ENCODE data around the gene WSB1. TPM values are rescaled to one million over a fixed set of nuclear protein-coding genes. Genes with fewer than 3 reads are reported as not detected.

WSB1 gene
- total and polyA plus RNA-seq, 8 donors, result 41.3 to 84.3 (median 53.6) TPM

DNA sequence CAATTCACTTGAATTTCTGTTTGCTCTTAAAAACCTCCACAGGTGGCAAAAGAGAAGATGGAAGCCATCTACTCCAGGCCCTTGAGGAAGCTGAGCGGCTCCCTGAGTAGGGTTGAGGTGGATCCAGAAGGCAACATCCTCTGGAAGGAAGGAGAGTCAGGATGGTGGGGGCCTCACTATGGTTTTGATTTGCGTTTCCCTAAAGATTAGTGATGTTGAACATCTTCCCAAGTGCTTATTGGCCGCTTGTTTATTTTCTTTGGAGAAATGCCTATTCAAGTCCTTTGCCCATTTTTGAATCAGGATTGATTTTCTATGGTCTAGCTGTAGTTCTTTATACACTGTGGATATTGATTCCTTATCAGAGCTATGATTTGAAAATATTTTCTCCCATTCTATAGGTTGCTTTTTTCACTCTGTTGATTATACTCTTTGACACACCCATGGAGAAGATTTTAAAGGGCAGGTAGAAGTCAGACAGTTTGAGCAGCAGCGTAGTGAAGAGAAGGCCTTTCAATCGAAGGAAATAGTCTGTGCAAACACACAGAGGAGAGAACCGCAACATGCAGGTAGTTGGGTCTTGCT lies 58.6 kb downstream of the WSB1 start:
- ATAC-seq, result no peak

DNA sequence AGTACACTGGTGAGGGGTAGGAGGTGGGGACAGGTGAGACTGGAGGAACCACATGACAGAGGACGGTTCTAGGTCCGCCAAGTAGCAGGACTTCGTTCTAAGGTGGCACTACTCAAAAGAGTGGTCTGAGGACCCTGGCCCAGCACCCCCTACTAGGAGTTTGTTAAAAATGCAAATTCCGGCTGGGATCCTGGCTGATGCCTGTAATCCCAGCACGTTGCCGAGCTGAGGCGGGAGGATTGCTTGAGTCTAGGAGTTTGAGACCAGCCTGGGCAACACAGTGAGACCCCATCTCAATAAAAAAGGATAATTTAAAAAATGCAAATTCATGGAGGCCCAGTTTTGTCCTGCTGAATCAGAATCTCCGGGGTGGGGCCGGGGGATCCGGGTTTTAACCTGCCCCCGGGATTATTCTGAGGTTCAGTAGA lies 59.1 kb downstream of the WSB1 start:
- Histone ChIP-seq H3K27me3 (no peaks in the 10 kb centered on the region), H3K36me3 (no peaks in the 10 kb centered on the region), H3K4me1 (peaks cover 0 to 13% (median 0%) of the 10 kb centered on the region in 3 donors), H3K27ac (peak overlapping the region; percentile 87 to 96 (median 95)), H3K4me3 (peak overlapping the region; percentile 68 to 84 (median 72)), H3K9me3 (no peaks in the 10 kb centered on the region)
- intact Hi-C loops (cut with DNase I), result loop anchor here in 2 of 3 donors (10.0 kb wide), 2 partner anchors 252 to 292 kb away; no protein-coding TSS in a partner anchor
- ATAC-seq (peak in 1 of 4 donors; percentile 2), FAIRE-seq (no peak), DNase-seq (peak in 1 of 6 donors; percentile 27)
- WGBS, 2 donors, result 20 to 21% methylated on average over 11 of the region's 11 CpGs
- TF ChIP-seq, protein P1, sequence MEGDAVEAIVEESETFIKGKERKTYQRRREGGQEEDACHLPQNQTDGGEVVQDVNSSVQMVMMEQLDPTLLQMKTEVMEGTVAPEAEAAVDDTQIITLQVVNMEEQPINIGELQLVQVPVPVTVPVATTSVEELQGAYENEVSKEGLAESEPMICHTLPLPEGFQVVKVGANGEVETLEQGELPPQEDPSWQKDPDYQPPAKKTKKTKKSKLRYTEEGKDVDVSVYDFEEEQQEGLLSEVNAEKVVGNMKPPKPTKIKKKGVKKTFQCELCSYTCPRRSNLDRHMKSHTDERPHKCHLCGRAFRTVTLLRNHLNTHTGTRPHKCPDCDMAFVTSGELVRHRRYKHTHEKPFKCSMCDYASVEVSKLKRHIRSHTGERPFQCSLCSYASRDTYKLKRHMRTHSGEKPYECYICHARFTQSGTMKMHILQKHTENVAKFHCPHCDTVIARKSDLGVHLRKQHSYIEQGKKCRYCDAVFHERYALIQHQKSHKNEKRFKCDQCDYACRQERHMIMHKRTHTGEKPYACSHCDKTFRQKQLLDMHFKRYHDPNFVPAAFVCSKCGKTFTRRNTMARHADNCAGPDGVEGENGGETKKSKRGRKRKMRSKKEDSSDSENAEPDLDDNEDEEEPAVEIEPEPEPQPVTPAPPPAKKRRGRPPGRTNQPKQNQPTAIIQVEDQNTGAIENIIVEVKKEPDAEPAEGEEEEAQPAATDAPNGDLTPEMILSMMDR (IDR thresholded peaks at IDR 0.05), result no peak

More for the DNA sequence above, 58.6 kb downstream of the WSB1 start:
- FAIRE-seq (no peak), DNase-seq (no peak)
- Histone ChIP-seq H3K4me3 (peak overlapping the region in 2 of 4 donors; percentile 68 to 71), H3K9me3 (no peaks in the 10 kb centered on the region), H3K27ac (peak overlapping the region; percentile 87 to 96 (median 95)), H3K27me3 (no peaks in the 10 kb centered on the region), H3K36me3 (no peaks in the 10 kb centered on the region), H3K4me1 (peaks cover 0 to 13% (median 0%) of the 10 kb centered on the region in 3 donors)
- TF ChIP-seq, protein P1 (IDR thresholded peaks at IDR 0.05), result no peak
- WGBS, 2 donors, result 39 to 42% methylated on average over 6 of the region's 6 CpGs
- intact Hi-C loops (cut with DNase I), result loop anchor here in 2 of 3 donors (10.0 kb wide), 2 partner anchors 252 to 292 kb away; no protein-coding TSS in a partner anchor

- FAIRE-seq (no peak), ATAC-seq (peak; percentile 91 to 94 (median 92)), DNase-seq (peak; percentile 91 to 98 (median 96))
- TF ChIP-seq, protein P1 (IDR thresholded peaks at IDR 0.05), result peak; percentile 94 to 96 (median 95)
- Histone ChIP-seq H3K27ac (peak overlapping the region; percentile 87 to 96 (median 95)), H3K4me1 (peaks cover 0 to 13% (median 0%) of the 10 kb centered on the region in 3 donors), H3K9me3 (no peaks in the 10 kb centered on the region), H3K27me3 (no peaks in the 10 kb centered on the region), H3K4me3 (peak overlapping the region; percentile 68 to 84 (median 72)), H3K36me3 (no peaks in the 10 kb centered on the region)
- intact Hi-C loops (cut with DNase I), result loop anchor here in 2 of 3 donors (10.0 kb wide), 2 partner anchors 251 to 291 kb away; no protein-coding TSS in a partner anchor
- WGBS, 2 donors, result 1% methylated on average over 35 to 57 of the region's 57 CpGs
These were observed 59.6 kb downstream of the WSB1 start for GRCh38 chr17:27353461-27354050.

DNA sequence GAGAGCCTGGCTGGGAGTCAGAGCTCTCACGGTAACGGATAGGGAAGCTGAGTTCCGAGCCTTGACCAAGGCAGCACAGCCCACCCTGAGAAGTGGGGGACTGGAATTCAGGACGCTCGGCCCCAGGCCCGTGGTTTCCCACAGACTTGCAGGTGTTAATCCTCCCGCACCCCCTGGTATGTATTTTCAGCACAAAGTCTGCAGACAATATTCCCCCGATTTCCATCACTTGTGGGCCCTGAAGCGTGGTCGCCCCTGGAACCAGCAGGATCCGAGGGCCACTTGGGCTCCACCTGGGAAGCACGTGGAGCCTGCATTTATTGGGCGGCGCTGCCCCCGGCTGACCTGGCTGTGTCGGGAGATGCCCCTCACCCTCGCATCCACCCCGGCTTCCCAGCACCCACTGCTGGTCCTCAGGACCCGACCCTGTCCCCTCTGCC lies 60.2 kb downstream of the WSB1 start:
- H3K9me3 ChIP-seq, result no peaks in the 10 kb centered on the region
- intact Hi-C loops (cut with DNase I), result loop anchor here in 2 of 3 donors (10.0 kb wide), 2 partner anchors 251 to 291 kb away; no protein-coding TSS in a partner anchor
- peaks cover 0 to 13% (median 0%) of the 10 kb centered on the region in 3 donors for H3K4me1 ChIP-seq
- H3K27ac ChIP-seq, result peak overlapping the region; percentile 87 to 96 (median 95)
- peak in 3 of 6 donors; percentile 59 to 82 (median 64) for DNase-seq
- H3K36me3 ChIP-seq, result no peaks in the 10 kb centered on the region
- H3K4me3 ChIP-seq, result peak overlapping the region; percentile 26 to 74 (median 70)
- no peak for FAIRE-seq
- WGBS, 2 donors, result 6 to 8% methylated on average over 19 of the region's 19 CpGs
- no peaks in the 10 kb centered on the region for H3K27me3 ChIP-seq
- TF ChIP-seq, protein P1 (IDR thresholded peaks at IDR 0.05), result peak in 1 of 4 donors; percentile 6
- peak; percentile 3 to 5 (median 4) for ATAC-seq
